ENCODE measurements around the gene DIPK2B. TPM values are rescaled to one million over a fixed set of nuclear protein-coding genes. Genes with fewer than 3 reads are reported as not detected.
A peak's percentile ranks its signal among the peaks of the same experiment; 100 is the strongest.

The DIPK2B gene, protein sequence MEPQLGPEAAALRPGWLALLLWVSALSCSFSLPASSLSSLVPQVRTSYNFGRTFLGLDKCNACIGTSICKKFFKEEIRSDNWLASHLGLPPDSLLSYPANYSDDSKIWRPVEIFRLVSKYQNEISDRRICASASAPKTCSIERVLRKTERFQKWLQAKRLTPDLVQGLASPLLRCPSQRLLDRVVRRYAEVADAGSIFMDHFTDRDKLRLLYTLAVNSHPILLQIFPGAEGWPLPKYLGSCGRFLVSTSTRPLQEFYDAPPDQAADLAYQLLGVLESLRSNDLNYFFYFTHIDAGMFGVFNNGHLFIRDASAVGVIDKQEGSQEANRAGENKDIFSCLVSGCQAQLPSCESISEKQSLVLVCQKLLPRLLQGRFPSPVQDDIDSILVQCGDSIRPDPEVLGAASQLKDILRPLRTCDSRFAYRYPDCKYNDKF
- 1 to 10 TPM; 4.1 to 9.4 (median 7.7) TPM for total RNA-seq
- polyA plus RNA-seq: 10.9 TPM
- long read RNA-seq, donor 1, full-length matches to known transcripts: 6 of 8 reads
- long read RNA-seq, donor 1, partial matches to known transcripts: 1 of 8 reads
- long read RNA-seq, donor 1, other reads (novel, unspliced or antisense): 1 of 8 reads
- long read RNA-seq, donor 2, partial matches to known transcripts: 0 of 2 reads
- long read RNA-seq, donor 2, other reads (novel, unspliced or antisense): 2 of 2 reads
- long read RNA-seq, donor 3, full-length matches to known transcripts: 14 of 26 reads
- long read RNA-seq, donor 3, partial matches to known transcripts: 1 of 26 reads
- long read RNA-seq, donor 3, other reads (novel, unspliced or antisense): 11 of 26 reads
- long read RNA-seq, donor 4, full-length matches to known transcripts: 4 of 5 reads
- long read RNA-seq, donor 4, partial matches to known transcripts: 0 of 5 reads
- long read RNA-seq, donor 4, other reads (novel, unspliced or antisense): 1 of 5 reads

DNA sequence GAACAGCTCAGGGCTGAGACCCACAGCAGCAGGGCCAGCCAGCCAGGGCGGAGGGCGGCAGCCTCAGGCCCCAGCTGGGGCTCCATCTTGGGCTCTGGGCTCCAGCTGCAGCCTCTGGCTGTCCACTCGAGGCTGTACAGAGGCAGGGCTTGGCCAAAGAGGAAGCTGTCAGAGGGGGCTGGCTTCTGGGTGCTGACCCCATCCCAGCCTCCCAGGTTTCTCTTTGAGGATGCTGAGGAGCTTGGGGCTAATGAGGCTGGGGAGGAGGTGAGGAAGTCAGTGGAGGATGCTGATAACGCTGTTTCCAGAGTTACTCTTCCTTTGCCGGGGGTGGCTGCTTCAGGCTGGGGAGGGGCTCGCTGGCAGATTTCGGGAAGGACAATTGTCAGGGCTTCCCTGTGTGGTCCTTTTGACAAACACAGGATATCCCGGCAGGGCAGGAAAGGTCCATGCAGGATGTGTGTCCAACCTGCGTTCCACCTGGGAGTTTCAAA is at the start of gene DIPK2B:
DIPK2B (minus strand) TSS at position 136 of the 494 bp plus-strand sequence; CDS start at position 86, 50 bp downstream.
- Histone ChIP-seq H3K4me3 (ENCODE audit: low read length) (peak within 1 kb of the TSS; percentile 46), H3K27me3 (ENCODE audit: control insufficient read depth, insufficient read depth) (no peaks in the 10 kb centered on the region), H3K4me1 (ENCODE audit: control insufficient read depth, insufficient read depth, low read length) (no peaks in the 10 kb centered on the region), H3K27ac (ENCODE audit: low read length) (peak within 1 kb of the TSS; percentile 67), H3K9me3 (ENCODE audit: control insufficient read depth, low read length) (no peaks in the 10 kb centered on the region)
- DNase-seq (peak in 1 of 3 donors; percentile 57), ATAC-seq (peak; percentile 43 to 71)
- 48% methylated on average over 9 of the region's 9 CpGs for WGBS
- intact Hi-C loops (cut with DNase I): no loop called here

DNA sequence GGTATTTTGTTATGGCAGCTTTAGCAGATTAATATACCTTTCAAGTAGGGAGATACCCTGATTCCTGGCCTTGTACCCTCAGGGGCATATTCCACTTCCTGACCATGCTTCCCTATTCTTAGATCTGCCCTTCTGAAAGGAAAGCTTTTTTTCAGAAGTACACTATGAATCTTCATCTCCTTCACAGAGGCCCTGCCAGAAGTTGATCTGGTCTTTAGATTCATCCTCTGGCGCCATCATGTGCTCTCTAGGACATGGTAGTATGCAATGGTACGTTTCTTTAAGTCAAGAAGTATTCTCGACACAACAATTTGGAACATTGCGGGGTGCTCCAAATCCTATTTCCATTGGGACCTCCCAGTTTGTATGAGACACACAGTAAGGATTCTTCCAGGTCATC is 39.6 kb upstream of the DIPK2B start:
- ATAC-seq (no peak), DNase-seq (no peak)
- no peak overlapping the region for H3K4me3 ChIP-seq (ENCODE audit: low read length)
- H3K27me3 ChIP-seq (ENCODE audit: control insufficient read depth, insufficient read depth): no peaks in the 10 kb centered on the region
- no peaks in the 10 kb centered on the region for H3K4me1 ChIP-seq (ENCODE audit: control insufficient read depth, insufficient read depth, low read length)
- 82% methylated on average over 4 of the region's 4 CpGs for WGBS
- intact Hi-C loops (cut with DNase I): no loop called here
- no peaks in the 10 kb centered on the region for H3K9me3 ChIP-seq (ENCODE audit: control insufficient read depth, low read length)
- no peak overlapping the region for H3K27ac ChIP-seq (ENCODE audit: low read length)

DNA sequence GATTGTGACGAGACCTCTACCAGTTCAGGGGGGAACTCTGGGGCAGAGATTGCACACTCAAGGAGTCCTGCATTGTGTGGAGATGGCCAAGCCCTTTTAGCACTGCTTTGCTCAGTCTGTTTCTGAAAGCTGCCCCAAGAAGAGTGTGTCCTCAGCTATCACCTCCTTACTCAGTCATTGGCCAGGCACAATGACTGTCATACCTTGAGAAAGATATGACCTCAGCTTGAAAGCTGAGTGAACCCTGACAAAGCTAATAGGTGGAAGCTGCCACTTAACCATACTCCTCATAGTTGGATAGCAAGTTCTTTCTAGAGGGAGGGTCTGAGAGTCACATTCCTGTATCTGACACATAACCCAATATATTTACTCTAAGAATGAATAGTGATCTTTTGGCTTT is 37.8 kb upstream of the DIPK2B start:
- ATAC-seq: no peak
- Histone ChIP-seq H3K27ac (ENCODE audit: low read length) (no peak overlapping the region), H3K9me3 (ENCODE audit: control insufficient read depth, low read length) (no peaks in the 10 kb centered on the region), H3K4me3 (ENCODE audit: low read length) (no peak overlapping the region), H3K27me3 (ENCODE audit: control insufficient read depth, insufficient read depth) (no peaks in the 10 kb centered on the region), H3K4me1 (ENCODE audit: control insufficient read depth, insufficient read depth, low read length) (no peaks in the 10 kb centered on the region)
- intact Hi-C loops (cut with DNase I): no loop called here
- 20% methylated on average over 1 of the region's 1 CpG for WGBS
- no peak for DNase-seq

DNA sequence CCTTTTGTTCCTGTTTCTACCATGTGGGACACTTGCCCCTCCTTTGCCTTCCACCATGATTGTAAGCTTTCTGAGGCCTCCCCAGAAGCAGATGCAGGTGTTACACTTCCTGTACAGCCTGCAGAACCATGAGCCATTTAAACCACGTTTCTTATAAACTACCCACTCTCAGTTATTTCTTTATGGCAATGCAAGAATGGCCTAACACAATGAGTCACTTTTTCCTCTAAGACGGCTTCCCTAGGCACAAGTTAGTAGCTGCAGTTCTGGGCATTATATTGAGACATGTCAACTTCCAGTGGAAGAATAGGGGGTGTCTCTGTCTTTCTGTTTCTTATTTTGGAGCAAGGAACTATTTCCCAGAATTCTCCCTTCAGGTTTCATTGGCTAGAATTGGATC is 32.9 kb upstream of the DIPK2B start:
- no peak for DNase-seq
- 51% methylated on average over 2 of the region's 2 CpGs for whole genome bisulfite sequencing
- intact Hi-C loops (cut with DNase I): no loop called here
- H3K9me3 ChIP-seq (ENCODE audit: control insufficient read depth, low read length): no peaks in the 10 kb centered on the region
- ATAC-seq: no peak
- H3K4me3 ChIP-seq (ENCODE audit: low read length): no peak overlapping the region
- no peaks in the 10 kb centered on the region for H3K27me3 ChIP-seq (ENCODE audit: control insufficient read depth, insufficient read depth)
- H3K27ac ChIP-seq (ENCODE audit: low read length): no peak overlapping the region
- no peaks in the 10 kb centered on the region for H3K4me1 ChIP-seq (ENCODE audit: control insufficient read depth, insufficient read depth, low read length)

DNA sequence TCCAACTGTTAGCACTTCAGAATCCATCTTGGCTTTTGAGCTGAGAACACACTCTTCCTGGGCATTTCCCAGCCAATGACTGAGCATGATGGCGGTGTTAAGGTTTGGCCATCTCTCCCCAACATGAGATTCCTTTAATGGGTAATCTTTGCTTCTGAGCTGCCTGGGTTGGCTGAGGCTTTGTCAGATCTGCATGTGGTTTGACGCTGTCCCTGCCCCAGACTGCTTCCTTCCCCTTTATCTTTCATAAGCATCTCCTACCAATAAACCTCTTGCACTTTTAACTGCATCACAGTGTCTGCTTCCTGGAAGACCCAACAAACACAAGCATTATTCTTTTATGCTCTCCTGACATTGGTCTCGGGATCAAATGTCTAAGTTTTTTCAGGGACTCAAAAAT is 31.5 kb upstream of the DIPK2B start:
- 64% methylated on average over 3 of the region's 3 CpGs for WGBS
- no peaks in the 10 kb centered on the region for H3K27me3 ChIP-seq (ENCODE audit: control insufficient read depth, insufficient read depth)
- no peak for DNase-seq
- intact Hi-C loops (cut with DNase I): no loop called here
- no peak overlapping the region for H3K27ac ChIP-seq (ENCODE audit: low read length)
- no peaks in the 10 kb centered on the region for H3K9me3 ChIP-seq (ENCODE audit: control insufficient read depth, low read length)
- no peak for ATAC-seq
- H3K4me3 ChIP-seq (ENCODE audit: low read length): no peak overlapping the region
- H3K4me1 ChIP-seq (ENCODE audit: control insufficient read depth, insufficient read depth, low read length): no peaks in the 10 kb centered on the region

DNA sequence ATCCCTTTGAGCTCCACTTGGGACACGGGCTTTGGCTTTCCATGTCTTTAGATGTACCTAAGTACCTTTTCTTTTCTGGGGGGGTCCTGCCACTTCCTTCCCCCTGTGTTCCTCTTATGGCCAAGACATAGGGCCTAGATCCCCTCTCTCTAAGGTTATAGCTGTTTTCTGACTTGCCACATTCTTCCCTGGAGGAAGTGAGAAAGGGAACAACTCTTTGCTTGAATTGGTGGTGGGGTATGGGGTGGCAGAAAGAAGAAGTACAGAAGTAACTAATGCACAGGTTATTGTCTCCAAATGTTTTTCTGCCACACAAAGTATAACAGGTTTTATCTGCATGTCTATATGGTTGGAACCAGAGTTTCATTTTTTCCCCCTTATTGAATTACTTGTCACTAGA is 29.7 kb upstream of the DIPK2B start:
- DNase-seq: no peak
- intact Hi-C loops (cut with DNase I): no loop called here
- WGBS: 73% methylated on average over 1 of the region's 1 CpG
- Histone ChIP-seq H3K27me3 (ENCODE audit: control insufficient read depth, insufficient read depth) (no peaks in the 10 kb centered on the region), H3K9me3 (ENCODE audit: control insufficient read depth, low read length) (no peaks in the 10 kb centered on the region), H3K27ac (ENCODE audit: low read length) (no peak overlapping the region), H3K4me3 (ENCODE audit: low read length) (no peak overlapping the region), H3K4me1 (ENCODE audit: control insufficient read depth, insufficient read depth, low read length) (no peaks in the 10 kb centered on the region)
- ATAC-seq: no peak

DNA sequence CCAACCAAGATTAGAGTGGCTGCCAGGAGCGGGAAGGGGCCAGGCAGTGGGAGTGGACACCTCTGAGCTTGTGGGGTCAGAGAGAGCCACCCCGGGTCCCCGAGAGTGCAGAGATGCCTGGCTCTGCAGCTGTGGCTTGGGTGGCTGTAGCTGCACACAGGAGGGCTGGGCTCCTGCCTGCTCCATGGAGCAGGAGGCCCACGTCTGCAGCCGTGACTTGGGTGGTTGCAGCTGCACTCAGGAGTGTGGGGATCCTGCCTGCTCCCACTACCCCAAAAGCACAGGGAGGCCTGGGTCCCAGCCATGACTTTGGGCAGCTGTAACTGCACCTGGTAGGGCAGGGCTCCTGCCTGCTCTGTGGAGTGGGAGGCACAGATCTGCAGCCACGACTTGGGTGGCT is 28.7 kb upstream of the DIPK2B start:
- intact Hi-C loops (cut with DNase I): no loop called here
- ATAC-seq: no peak
- 84% methylated on average over 6 of the region's 6 CpGs for WGBS

DNA sequence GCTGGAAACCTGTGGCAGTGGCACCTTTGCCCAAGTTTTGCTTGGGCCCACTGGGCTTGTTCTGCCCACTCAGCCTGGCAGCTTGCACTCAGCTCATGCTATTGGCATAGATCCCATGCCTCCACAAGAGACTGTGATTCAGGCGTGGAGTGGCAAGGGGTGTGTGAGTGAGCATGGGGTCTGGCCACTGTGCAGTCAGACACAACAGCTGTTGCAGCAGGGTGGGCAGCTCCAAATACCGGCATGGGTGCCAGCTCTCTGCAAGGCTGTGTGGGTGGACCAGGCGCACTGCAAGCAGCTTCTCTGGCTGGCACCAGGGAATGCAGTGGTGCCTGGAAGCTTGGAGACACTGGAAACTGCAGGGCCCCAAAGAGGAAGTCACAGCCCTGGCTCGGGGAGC is 27.4 kb upstream of the DIPK2B start:
- H3K4me1 ChIP-seq (ENCODE audit: control insufficient read depth, insufficient read depth, low read length): no peaks in the 10 kb centered on the region
- H3K4me3 ChIP-seq (ENCODE audit: low read length): no peak overlapping the region
- no peaks in the 10 kb centered on the region for H3K9me3 ChIP-seq (ENCODE audit: control insufficient read depth, low read length)
- ATAC-seq: no peak
- WGBS: 85% methylated on average over 4 of the region's 4 CpGs
- intact Hi-C loops (cut with DNase I): no loop called here
- no peaks in the 10 kb centered on the region for H3K27me3 ChIP-seq (ENCODE audit: control insufficient read depth, insufficient read depth)
- DNase-seq: no peak
- no peak overlapping the region for H3K27ac ChIP-seq (ENCODE audit: low read length)

More for the DNA sequence above, 28.7 kb upstream of the DIPK2B start:
- no peaks in the 10 kb centered on the region for H3K4me1 ChIP-seq (ENCODE audit: control insufficient read depth, insufficient read depth, low read length)
- H3K4me3 ChIP-seq (ENCODE audit: low read length): no peak overlapping the region
- DNase-seq: peak in 1 of 3 donors; percentile 14
- H3K27me3 ChIP-seq (ENCODE audit: control insufficient read depth, insufficient read depth): no peaks in the 10 kb centered on the region
- H3K9me3 ChIP-seq (ENCODE audit: control insufficient read depth, low read length): no peaks in the 10 kb centered on the region
- H3K27ac ChIP-seq (ENCODE audit: low read length): no peak overlapping the region

DNA sequence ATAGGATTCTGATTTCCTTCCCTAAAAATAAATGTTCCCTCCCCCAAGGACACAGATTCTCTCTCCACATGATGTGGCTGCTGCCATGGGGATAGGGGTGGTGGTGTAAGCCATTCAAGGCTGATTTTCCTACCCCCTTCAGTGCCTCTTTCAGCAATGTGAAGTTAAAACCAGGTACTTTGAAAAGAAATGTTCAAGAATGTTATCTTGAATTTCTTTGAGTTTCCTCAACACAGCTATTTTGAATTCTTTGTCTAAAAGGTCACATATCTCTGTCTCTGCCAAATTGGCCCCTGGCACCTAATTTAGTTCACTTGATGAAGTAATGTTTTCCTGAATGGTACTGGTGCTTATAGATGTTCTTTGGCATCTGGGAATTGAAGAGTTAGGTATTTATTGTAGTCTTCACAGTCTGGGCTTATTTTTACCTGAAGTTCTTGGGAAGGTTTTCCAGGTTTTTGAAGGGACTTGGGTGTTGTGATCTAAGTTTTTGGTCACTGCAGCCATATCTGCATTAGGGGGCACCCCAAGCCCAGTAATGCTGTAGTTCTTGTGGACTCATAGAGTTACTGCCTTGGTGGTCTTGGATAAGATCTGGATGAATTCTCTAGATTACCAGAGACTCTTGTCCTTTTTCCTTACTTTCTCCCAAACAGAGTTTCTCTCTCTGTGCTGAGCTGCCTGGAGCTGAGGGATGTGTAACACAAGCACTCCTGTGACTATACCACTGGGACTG is 7.6 kb upstream of the DIPK2B start:
- intact Hi-C loops (cut with DNase I): no loop called here
- DNase-seq: no peak

DNA sequence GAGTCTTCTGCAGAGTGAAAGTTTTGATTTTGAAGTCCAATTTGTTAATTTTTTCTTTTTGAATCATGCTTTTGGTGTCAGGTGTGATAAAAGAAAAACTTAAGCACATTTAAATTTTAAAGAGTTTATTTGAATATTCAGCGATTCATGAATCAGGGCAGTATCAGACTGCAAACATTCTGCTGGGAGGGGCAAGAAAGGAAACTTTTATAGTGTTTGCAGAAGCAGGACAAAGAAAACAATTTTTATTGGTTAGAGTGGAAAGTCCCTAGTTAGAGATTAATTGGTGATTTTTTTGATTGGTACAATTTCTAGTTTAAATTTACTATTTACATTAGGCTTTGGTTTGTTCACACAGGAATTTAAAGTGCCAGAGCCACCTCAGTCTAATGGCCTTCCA is 1.5 kb upstream of the DIPK2B start:
- H3K27ac ChIP-seq (ENCODE audit: low read length): no peak overlapping the region
- ATAC-seq: no peak
- no peaks in the 10 kb centered on the region for H3K4me1 ChIP-seq (ENCODE audit: control insufficient read depth, insufficient read depth, low read length)
- H3K4me3 ChIP-seq (ENCODE audit: low read length): no peak overlapping the region
- intact Hi-C loops (cut with DNase I): no loop called here
- no peak for DNase-seq
- H3K9me3 ChIP-seq (ENCODE audit: control insufficient read depth, low read length): no peaks in the 10 kb centered on the region
- 72% methylated on average over 1 of the region's 1 CpG for WGBS
- H3K27me3 ChIP-seq (ENCODE audit: control insufficient read depth, insufficient read depth): no peaks in the 10 kb centered on the region

More for the DNA sequence above, 7.6 kb upstream of the DIPK2B start:
- Histone ChIP-seq H3K9me3 (ENCODE audit: control insufficient read depth, low read length) (no peaks in the 10 kb centered on the region), H3K27ac (ENCODE audit: low read length) (no peak overlapping the region), H3K4me1 (ENCODE audit: control insufficient read depth, insufficient read depth, low read length) (no peaks in the 10 kb centered on the region), H3K4me3 (ENCODE audit: low read length) (no peak overlapping the region), H3K27me3 (ENCODE audit: control insufficient read depth, insufficient read depth) (no peaks in the 10 kb centered on the region)
- no peak for ATAC-seq
